NCI-H748 treated with DMSO at 0.1 percent for 48 hours (cell line): ENCODE measurements around the gene CD46.

Experiments used
- DNase-seq: peaks from one replicate; lab custom pipeline; 2025; lab: John Stamatoyannopoulos, UW

CD46 gene

GRCh38 chr1:207797229-207797973, 45.5 kb downstream of the CD46 start:
- peak; percentile 16 for DNase-seq

GRCh38 chr1:207798847-207799246, 47.0 kb downstream of the CD46 start:
- no peak for DNase-seq

DNA sequence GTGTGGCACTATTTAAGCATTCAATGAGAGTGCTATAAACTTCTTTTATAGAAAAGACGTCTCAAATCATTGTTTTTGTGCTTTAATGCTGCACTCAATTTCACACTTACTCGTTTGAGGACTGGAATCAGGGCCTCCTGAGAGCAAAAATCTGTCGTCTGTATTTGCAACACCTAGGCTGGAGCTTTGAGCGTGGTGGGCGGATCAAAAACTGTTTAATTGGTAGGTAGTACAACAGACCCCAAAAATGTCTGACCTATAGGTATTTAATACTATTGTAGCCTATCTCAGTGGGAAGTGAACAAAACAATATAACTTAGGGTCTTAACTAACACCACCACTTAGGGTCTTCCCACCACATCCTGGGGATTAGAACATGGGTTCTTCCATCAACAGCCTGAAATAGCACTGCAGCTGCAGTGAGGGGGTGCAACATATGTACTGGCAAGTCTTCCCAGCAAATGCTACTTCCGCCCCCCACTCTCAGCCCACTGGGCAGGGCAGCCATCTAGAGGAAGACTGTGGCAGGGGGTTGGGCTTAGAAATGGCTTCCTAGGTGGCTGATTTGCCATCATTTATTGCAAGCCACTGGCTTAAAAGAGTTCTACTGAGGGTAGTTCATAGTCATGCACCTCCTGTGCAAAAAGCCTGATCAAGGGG, 48.3 kb downstream of the CD46 start:
- DNase-seq, result no peak

- no peak for DNase-seq
Observed at GRCh38 chr1:207801819-207802218, 50.0 kb downstream of the CD46 start.

DNA sequence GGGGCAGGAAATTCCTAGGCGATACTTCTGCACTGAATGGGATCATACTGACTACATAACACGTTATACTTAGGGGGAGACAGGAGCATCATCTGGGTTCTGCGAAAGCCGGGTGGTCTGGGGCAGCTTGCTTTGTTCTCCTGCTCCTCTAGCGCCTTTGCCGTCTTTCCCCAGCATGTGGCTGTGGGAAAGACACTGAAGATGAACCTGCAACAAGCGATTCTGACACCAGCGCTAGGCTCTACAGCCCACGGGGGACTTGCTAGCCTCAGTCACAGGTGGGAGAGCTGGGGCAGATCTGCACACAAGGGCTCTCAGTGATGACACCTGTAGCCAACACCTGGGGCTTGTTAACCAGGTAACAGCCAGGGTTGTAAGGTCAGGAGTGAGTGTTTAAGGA, 51.8 kb downstream of the CD46 start:
- DNase-seq, result no peak

- no peak for DNase-seq
Observed at GRCh38 chr1:207804721-207805468, 53.0 kb downstream of the CD46 start.

DNA sequence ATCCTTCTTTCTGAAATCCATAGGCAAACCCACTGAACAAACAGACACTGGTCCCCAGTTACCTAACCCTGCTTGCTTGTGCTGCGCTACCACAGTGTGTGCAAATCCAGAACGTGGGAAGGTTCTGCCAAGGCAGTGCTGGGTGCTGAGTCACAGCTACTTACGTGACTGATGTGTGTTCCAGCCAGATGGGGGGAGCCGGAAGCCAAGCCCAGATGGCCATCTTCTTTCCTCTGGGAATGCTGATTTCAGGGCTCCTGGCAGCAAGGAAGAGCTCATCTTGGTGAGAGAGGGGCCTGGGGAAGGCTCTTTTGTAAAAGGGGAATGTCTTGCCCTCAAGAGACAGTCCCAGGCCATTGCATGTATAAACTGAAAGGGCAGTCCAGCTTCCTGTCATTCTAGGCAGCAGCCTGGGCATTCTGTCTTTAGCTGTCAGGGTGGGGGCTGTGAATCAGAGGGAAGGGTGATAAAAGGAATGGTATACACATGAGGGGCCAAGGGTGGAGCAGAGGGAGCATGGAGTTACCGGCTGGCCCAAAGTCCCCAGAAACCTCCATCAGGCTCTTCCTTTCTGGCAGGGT, 54.1 kb downstream of the CD46 start:
- no peak for DNase-seq

DNA sequence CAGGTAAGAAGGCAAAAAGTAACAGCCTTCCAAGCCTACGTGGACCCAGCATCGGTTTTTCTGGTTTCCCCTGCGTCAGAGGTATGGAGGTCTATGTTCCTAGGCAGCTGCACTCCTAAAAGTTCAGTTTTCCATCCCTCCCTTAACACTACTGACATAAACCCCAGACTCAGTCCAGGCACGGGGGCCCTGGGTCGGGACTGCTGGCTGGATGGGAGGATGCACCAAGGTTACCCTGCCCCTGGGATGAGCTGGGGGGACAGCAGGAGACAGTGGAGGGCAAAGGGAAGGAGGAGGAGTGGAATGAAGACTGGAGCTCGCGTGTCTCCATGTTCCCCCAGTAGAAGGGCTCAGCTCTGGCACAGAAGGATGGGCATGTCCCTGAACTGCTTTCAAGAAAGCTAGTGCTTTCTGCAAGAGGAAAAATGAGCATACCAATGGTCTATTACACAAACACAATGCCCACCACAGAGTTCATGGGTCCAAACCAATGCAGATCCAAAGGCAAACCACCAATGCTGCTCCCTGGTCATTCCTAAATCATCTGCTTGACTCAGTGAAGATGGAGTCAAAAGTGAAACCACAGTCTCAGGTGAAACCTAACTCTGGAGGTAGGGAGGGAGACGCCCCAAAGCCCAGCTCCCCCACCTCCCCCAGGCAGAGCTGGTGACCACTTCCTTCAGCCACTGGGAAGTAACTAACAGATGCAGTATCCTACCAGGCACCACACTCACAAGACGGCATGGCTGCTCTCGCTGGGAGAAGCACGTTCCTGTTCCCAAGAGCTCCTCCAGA, 54.9 kb downstream of the CD46 start:
- DNase-seq, result no peak

DNA sequence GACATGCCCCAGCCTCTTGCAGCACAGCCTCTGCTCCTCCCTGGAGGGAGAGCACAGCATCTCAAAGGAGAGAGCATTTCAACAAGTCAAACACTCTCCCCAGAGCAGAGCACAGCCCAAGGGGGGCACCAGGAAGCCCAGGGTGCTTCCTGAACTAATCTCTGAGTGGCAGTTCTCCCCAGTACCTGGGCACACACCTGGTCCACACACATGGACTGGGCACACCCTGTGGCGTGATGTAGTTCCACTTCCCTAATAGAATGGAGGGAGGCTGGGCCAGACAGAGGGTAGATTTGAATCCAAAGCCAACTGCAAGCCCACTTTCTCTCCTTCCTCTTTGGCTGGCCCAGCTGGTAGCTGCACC, 55.5 kb downstream of the CD46 start:
- no peak for DNase-seq

DNA sequence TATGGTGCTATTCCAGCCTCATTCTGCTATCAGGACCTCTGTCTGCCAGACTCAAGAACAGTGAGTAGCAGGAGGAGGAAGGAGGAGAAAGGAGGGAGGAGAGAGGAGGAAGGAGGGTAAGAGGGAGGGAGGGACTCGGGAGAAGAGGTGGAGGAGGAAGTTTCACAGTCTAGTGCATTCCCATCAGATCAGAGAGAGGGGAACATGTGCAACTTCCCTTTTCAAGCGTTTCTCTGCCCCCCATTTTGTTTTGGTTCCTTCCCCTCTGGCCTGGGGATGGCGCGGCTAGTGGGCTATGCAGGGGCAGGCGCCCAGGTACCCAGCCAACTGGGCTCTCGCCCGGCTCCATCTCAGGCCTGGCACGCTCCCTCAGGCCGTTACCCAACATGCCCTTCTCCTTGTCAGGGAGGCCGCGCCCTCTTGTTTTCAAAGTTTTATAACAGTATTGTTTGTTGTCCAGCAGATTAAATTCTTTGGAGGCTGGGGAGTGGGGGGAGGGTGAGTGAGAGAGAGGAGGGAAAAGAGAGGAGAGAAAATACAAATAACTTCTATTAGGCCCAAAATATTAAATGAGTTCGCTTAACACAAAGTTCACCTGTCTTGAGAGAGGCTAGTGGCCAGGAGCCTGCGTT, 56.0 kb downstream of the CD46 start:
- no peak for DNase-seq

GRCh38 chr1:207808322-207808705, 56.5 kb downstream of the CD46 start:
- no peak for DNase-seq

DNA sequence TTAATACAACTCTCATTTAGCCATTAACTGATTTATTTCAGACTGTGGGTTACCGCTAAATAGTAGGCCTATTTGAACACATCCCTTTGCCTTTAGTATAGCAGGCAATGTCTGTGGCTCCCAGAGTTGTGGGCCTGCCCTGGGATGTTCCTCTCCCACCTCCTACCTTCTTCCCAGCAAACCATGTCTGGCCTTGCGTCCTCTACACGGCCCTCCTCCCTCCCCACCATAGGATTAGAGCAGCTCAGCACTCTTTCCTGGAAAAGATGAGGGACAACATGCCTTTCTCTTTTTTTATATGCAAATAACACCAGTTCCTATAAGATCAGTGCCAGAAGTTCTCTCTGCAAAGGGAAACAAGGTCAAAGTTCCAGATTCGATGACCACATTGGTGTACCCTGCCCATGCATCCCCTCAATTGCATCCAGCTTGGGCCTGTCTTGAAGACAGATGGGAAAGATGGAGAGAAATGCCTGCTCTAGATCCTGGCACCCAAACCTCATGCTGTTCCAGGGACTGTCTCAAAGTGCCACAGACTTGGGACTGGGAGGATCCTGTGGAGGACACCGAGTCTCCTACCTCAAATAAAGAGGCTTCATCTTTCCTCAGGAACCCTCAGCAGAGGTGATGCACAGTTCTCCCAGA, 57.2 kb downstream of the CD46 start:
- DNase-seq, result no peak

DNA sequence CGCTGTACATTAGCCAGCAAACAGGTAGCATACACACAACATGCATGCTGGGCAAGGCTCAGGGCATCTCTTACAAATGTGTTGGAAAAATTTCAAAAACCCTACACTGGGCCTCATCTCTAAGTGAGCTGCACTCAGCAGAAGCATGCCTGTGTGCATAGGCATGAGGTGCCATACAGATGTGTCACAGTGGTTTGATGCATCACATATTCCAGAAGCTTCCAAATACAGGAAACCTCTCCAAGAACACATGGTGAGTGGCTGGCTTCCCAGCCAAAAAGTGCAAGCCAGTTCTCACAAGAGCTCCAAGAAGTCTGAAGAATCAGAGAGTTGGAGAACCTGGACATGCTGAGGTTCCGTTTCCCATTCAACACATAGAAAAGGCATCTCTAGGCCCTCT, 58.3 kb downstream of the CD46 start:
- DNase-seq, result no peak

DNA sequence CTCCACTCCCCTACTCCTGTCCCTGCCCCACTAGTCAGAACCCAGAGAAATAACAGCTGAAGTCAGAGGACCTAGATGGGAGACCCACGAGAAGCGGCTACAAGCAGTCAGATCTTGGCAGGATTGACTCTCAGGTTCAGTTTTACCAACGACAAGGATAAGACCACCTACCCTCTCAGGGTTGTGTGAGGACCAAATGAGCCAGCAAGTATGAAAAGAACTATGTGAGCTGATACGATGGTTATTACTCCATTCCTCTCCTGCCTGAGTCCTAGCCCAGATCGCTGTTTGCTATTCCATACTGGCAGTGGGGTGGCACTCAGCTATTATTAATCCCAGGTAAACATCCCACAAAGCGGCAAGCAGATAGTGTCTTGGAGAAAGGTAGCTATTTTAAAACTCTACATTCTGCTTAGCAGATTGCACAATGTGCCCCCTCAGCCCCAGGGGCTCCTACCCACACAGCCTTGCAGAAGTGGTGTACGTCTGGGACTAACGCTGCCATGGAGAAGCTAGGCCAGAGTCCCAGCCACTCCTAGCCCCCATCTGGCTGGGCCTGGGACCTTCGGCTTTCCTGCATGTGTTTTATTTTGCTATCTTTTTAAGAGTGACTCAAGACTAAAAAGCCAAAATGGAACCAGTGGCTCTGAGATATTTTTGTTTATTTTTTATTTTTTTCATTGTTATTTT, 58.9 kb downstream of the CD46 start:
- no peak for DNase-seq

DNA sequence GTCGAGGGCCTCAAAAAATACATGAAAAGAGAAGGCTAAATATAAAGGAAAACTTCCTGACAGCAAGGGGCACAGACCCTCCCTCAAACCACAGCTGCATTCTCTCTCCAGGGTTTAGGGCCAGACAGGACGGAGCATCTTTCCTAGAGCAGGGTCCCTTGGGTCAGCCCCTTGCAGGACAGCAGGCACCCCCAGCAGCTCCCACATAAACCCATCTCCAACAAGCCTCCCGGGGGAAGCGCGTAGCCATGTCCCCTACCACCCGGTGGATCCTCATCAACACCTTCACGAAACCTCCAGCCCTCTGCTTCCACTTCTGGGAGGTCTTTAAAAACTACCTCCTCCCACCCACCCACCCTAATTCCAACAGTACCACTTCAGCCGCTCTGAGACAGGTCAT, 59.5 kb downstream of the CD46 start:
- no peak for DNase-seq

- DNase-seq, result no peak
Observed at GRCh38 chr1:207811920-207812720, 60.3 kb downstream of the CD46 start.

GRCh38 chr1:207812778-207813511, 61.1 kb downstream of the CD46 start:
- DNase-seq, result no peak

- DNase-seq, result no peak
Observed at GRCh38 chr1:207813512-207813881, 61.6 kb downstream of the CD46 start.

DNA sequence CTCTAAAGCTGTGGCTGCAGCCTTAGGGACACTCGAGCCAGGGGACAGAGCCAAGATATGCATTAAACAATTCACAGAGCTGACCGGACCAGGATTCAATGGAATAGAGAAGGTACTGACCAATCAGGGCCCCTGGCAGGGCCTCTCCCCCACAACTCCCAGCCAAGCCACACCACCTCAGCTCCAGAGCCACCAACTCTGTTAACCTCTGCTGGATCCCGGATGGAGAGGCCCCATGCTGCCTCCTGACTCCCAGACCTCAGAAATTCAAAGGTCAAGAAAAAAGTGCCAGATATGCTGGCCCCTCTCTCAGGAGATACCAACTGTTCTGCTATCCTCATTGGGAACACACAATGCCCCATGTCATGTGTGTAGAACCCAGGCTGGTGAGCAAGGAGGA, 62.1 kb downstream of the CD46 start:
- DNase-seq, result no peak
